Measurements from ENCODE around the gene ZBTB2.

DNA sequence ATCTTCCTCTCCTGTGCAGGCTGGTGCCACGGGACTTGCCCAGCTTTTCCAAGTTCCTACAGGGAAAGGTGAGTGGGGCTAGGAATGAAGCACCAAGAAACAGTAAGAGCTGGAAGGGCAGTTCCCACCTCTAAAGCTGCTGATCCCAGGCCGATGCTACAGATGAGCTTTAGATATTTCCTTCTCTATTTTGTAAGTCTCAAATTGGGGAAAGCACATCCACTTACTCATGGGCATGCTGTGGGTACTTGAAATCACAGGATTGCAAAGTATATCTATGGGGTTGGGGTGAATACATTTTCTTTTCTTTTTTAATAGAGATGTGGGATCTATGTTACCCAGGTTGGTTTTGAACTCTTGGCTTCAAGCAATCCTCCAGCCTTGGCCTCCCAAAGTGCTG is 3.1 kb downstream of the ZBTB2 start:
- TF ChIP-seq, protein P1, sequence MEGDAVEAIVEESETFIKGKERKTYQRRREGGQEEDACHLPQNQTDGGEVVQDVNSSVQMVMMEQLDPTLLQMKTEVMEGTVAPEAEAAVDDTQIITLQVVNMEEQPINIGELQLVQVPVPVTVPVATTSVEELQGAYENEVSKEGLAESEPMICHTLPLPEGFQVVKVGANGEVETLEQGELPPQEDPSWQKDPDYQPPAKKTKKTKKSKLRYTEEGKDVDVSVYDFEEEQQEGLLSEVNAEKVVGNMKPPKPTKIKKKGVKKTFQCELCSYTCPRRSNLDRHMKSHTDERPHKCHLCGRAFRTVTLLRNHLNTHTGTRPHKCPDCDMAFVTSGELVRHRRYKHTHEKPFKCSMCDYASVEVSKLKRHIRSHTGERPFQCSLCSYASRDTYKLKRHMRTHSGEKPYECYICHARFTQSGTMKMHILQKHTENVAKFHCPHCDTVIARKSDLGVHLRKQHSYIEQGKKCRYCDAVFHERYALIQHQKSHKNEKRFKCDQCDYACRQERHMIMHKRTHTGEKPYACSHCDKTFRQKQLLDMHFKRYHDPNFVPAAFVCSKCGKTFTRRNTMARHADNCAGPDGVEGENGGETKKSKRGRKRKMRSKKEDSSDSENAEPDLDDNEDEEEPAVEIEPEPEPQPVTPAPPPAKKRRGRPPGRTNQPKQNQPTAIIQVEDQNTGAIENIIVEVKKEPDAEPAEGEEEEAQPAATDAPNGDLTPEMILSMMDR (IDR thresholded peaks at IDR 0.05) = no peak
- no peak for TF ChIP-seq POLR2A (IDR thresholded peaks at IDR 0.05)

Measured in body of pancreas (tissue), 4 donors.